T-cell (primary cell): ENCODE measurements around the gene PRELID3B. TPM values are rescaled to one million over a fixed set of nuclear protein-coding genes. Genes with fewer than 3 reads are reported as not detected.

Experiments used
- ATAC-seq, 4 experiments: fragments of 200-7000 bp in 3 of 4; fragments of 150-1000 bp in 1 of 4; cut with Tn5 transposase; replicated peaks in 1 of 4; 1 replicate in 3 of 4; 2 replicates in 1 of 4; pipeline ENCODE4 v1.10.0; 2021; ENCODE audit warnings: moderate library complexity in 3 of 4, mild to moderate bottlenecking in 2 of 4, moderate number of reproducible peaks in 1 of 4
- CTCF ChIA-PET, 2 donors: fragments of 300-600 bp; sonication (Branson Sonifier 250); formaldehyde crosslinking; loops; one replicate each; lab custom pipeline; 2022; ENCODE audit warnings: antibody characterized with exemption in 2 of 2; lab: Charles Lee
- POLR2A ChIA-PET, 2 donors: fragments of 300-600 bp; sonication (Branson Sonifier 250); formaldehyde crosslinking; loops; one replicate each; lab custom pipeline; 2022; ENCODE audit warnings: antibody characterized with exemption in 2 of 2; lab: Charles Lee
- DNase-seq, 35 experiments: peaks; one replicate each; pipeline versions ENCODE4 v3.0.0 to v3.0.0-alpha.2; 2013 to 2023
- H3K27ac ChIP-seq: one replicate; pipeline ENCODE4 v1.5.1; 2013; ENCODE audit warnings: low read length
- H3K27me3 ChIP-seq, 2 experiments: replicated peaks in 1 of 2; 1 replicate in 1 of 2; 2 replicates in 1 of 2; pipeline versions ENCODE4 v1.6.1 to v1.7.0; 2013; ENCODE audit warnings: low read length in 1 of 2, mixed read lengths in 1 of 2; ENCODE audit not compliant: control insufficient read depth in 2 of 2, insufficient read depth in 2 of 2; ENCODE audit errors: extremely low read depth in 1 of 2
- H3K36me3 ChIP-seq, 2 donors: 1 replicate in 1 of 2; 2 replicates in 1 of 2; pipeline versions ENCODE4 v1.6.1 to v1.7.0; 2013; ENCODE audit warnings: low read length in 1 of 2; ENCODE audit not compliant: control insufficient read depth in 2 of 2, insufficient read depth in 1 of 2; ENCODE audit errors: extremely low read depth in 1 of 2
- H3K4me1 ChIP-seq, 2 experiments: 1 replicate in 1 of 2; 2 replicates in 1 of 2; pipeline versions ENCODE4 v1.6.1 to v1.7.0; 2013; ENCODE audit warnings: low read length in 2 of 2, mixed read lengths in 1 of 2; ENCODE audit not compliant: insufficient read depth in 2 of 2, control insufficient read depth in 1 of 2; ENCODE audit errors: extremely low read depth in 1 of 2
- H3K4me3 ChIP-seq, 2 donors: 1 replicate in 1 of 2; 2 replicates in 1 of 2; pipeline versions ENCODE4 v1.5.1 to v1.7.0; 2013; ENCODE audit warnings: mild to moderate bottlenecking in 2 of 2, low read length in 1 of 2, moderate library complexity in 1 of 2; ENCODE audit not compliant: control insufficient read depth in 1 of 2; ENCODE audit errors: extremely low read depth in 1 of 2
- H3K9me3 ChIP-seq: 2 replicates; pipeline ENCODE4 v1.7.0; 2013
- H3K27ac Mint-ChIP-seq, 2 donors: one replicate each; pipeline ENCODE4 v1.8.0; 2020 to 2021; ENCODE audit warnings: mild to moderate bottlenecking in 2 of 2, mixed read lengths in 2 of 2
- H3K27me3 Mint-ChIP-seq, 2 donors: one replicate each; pipeline ENCODE4 v1.8.0; 2021 to 2022; ENCODE audit warnings: mixed read lengths in 2 of 2
- H3K36me3 Mint-ChIP-seq: one replicate; pipeline ENCODE4 v1.8.0; 2021; ENCODE audit warnings: mixed read lengths
- H3K4me1 Mint-ChIP-seq, 3 donors: one replicate each; pipeline ENCODE4 v1.8.0; 2020 to 2022; ENCODE audit warnings: mixed read lengths in 3 of 3, mild to moderate bottlenecking in 1 of 3
- H3K4me3 Mint-ChIP-seq, 3 donors: one replicate each; pipeline ENCODE4 v1.8.0; 2020 to 2022; ENCODE audit warnings: mild to moderate bottlenecking in 3 of 3, mixed read lengths in 3 of 3, moderate library complexity in 3 of 3
- H3K9me3 Mint-ChIP-seq, 3 donors: one replicate each; pipeline ENCODE4 v1.8.0; 2020 to 2022; ENCODE audit warnings: mixed read lengths in 3 of 3
- WGBS: methylation state at CpG from one replicate; pipeline ENCODE4 v1.1.5; 2013; ENCODE audit warnings: missing lambda C conversion rate; ENCODE audit not compliant: insufficient coverage; 5-methylcytosine and 5-hydroxymethylcytosine counted together
- total RNA-seq, 35 experiments: library from RNA in 6 of 35; stranded (reverse) in 6 of 35; fragments of 120-200 nt in 1 of 35; gene quantifications; one replicate each; pipeline versions ENCODE4 v1.2.1 to v1.2.4 and lab custom pipeline; 2013 to 2026

The PRELID3B gene
- total RNA-seq = 10 to 100 TPM; 41.4 to 49.0 (median 43.6) TPM
- 57.7 TPM for total RNA-seq (2013)
- 55.2 to 323 (median 98.1) reads per million in 29 experiments for total RNA-seq (lab: John Stamatoyannopoulos, UW)

GRCh38 chr20:59042151-59042795, at the start of gene PRELID3B:
Gene PRELID3B (minus strand): TSS chr20:59042786. CDS start chr20:59042730, 56 bp downstream.
- 6% methylated on average over 50 of the region's 50 CpGs for WGBS
- H3K4me1 ChIP-seq = peaks cover 27 to 33% of the 10 kb centered on the region in 2 experiments
- H3K36me3 Mint-ChIP-seq = peaks cover 17% of the 10 kb centered on the region
- ATAC-seq (peak; percentile 10 to 33 (median 21)), DNase-seq (peak in 4 of 35 experiments; percentile 3 to 47 (median 28))
- no peaks in the 10 kb centered on the region for H3K27me3 Mint-ChIP-seq
- CTCF ChIA-PET = interaction anchor here in 1 of 2 donors (0.5 to 3.2 kb wide), 2 partner anchors 10 to 804 kb away, joined by 4 to 12 read pairs; partner anchors contain the start of gene ATP5F1E
- POLR2A ChIA-PET = interaction anchor here in 1 of 2 donors (0.8 to 3.3 kb wide), 2 partner anchors 11 to 390 kb away, joined by 3 to 31 read pairs; partner anchors contain the start of gene ATP5F1E
- peak within 1 kb of the TSS; percentile 77 to 87 for H3K4me3 ChIP-seq
- peaks cover 47 to 60% (median 47%) of the 10 kb centered on the region in 3 donors for H3K4me1 Mint-ChIP-seq
- peaks cover 0 to 10% of the 10 kb centered on the region in 2 donors for H3K36me3 ChIP-seq
- H3K27ac ChIP-seq = peak within 1 kb of the TSS; percentile 84
- no peaks in the 10 kb centered on the region for H3K27me3 ChIP-seq
- H3K9me3 Mint-ChIP-seq = no peaks in the 10 kb centered on the region
- no peaks in the 10 kb centered on the region for H3K9me3 ChIP-seq
- H3K27ac Mint-ChIP-seq = peak within 1 kb of the TSS; percentile 86 to 88
- H3K4me3 Mint-ChIP-seq = peak within 1 kb of the TSS; percentile 69 to 90 (median 86)

- no peaks in the 10 kb centered on the region for H3K9me3 Mint-ChIP-seq
- Histone ChIP-seq H3K9me3 (no peaks in the 10 kb centered on the region), H3K4me3 (no peak overlapping the region), H3K27ac (no peak overlapping the region), H3K27me3 (peaks cover 0 to 6% of the 10 kb centered on the region in 2 experiments), H3K36me3 (no peaks in the 10 kb centered on the region), H3K4me1 (no peaks in the 10 kb centered on the region)
- ChIA-PET POLR2A (interaction anchor here (0.6 to 1.0 kb wide), 9 partner anchors 42 to 302 kb away, joined by 3 to 11 read pairs (median 3); partner anchors contain the start of gene ZNF831 (in 1 of the 2)), CTCF (interaction anchor here (0.5 to 3.3 kb wide), 32 partner anchors 9 to 218 kb away, joined by 3 to 92 read pairs (median 4); partner anchors contain the start of genes ATP5F1E (in 1 of the 2) and ZNF831 (in 1 of the 2))
- H3K36me3 Mint-ChIP-seq = no peaks in the 10 kb centered on the region
- H3K4me3 Mint-ChIP-seq = no peak overlapping the region
- H3K27ac Mint-ChIP-seq = peak overlapping the region in 1 of 2 donors; percentile 31
- H3K4me1 Mint-ChIP-seq = peaks cover 0 to 8% (median 4%) of the 10 kb centered on the region in 3 donors
- WGBS = 0% methylated on average over 2 of the region's 5 CpGs
- peak; percentile 77 to 92 (median 80) for ATAC-seq
- peaks cover 0 to 1% of the 10 kb centered on the region in 2 donors for H3K27me3 Mint-ChIP-seq
- DNase-seq = peak; percentile 58 to 91 (median 81)
Observed at GRCh38 chr20:59087829-59088433, 45.3 kb upstream of the PRELID3B start.

GRCh38 chr20:59086923-59087322, 44.3 kb upstream of the PRELID3B start:
- H3K27ac Mint-ChIP-seq = no peak overlapping the region

GRCh38 chr20:59084041-59084850, 41.7 kb upstream of the PRELID3B start:
- Mint-ChIP-seq H3K36me3 (no peaks in the 10 kb centered on the region), H3K4me1 (peaks cover 0 to 8% (median 4%) of the 10 kb centered on the region in 3 donors), H3K27me3 (peaks cover 6 to 11% of the 10 kb centered on the region in 2 donors), H3K9me3 (no peaks in the 10 kb centered on the region), H3K27ac (no peak overlapping the region), H3K4me3 (no peak overlapping the region)
- DNase-seq (no peak), ATAC-seq (no peak)
- ChIA-PET POLR2A (interaction anchor here in 1 of 2 donors (0.7 kb wide), 1 partner anchor 173 kb away, joined by 3 read pairs; no protein-coding TSS in a partner anchor), CTCF (interaction anchor here (0.6 to 1.0 kb wide), 3 partner anchors 90 to 123 kb away, joined by 3 read pairs; no protein-coding TSS in a partner anchor)
- WGBS = 94% methylated on average over 6 of the region's 9 CpGs
- H3K27ac ChIP-seq = no peak overlapping the region
- no peaks in the 10 kb centered on the region for H3K36me3 ChIP-seq
- peaks cover 0 to 8% of the 10 kb centered on the region in 2 experiments for H3K27me3 ChIP-seq
- H3K9me3 ChIP-seq = no peaks in the 10 kb centered on the region
- H3K4me1 ChIP-seq = no peaks in the 10 kb centered on the region
- no peak overlapping the region for H3K4me3 ChIP-seq

More at GRCh38 chr20:59086923-59087322, 44.3 kb upstream of the PRELID3B start:
- H3K27me3 ChIP-seq = peaks cover 0 to 6% of the 10 kb centered on the region in 2 experiments
- DNase-seq (no peak), ATAC-seq (no peak)
- ChIA-PET POLR2A (no interaction called here), CTCF (interaction anchor here (1.4 to 3.3 kb wide), 12 partner anchors 16 to 135 kb away, joined by 4 to 92 read pairs (median 9); partner anchors contain the start of gene ZNF831 (in 1 of the 2))
- Mint-ChIP-seq H3K4me1 (peaks cover 0 to 8% (median 4%) of the 10 kb centered on the region in 3 donors), H3K27me3 (peaks cover 0 to 1% of the 10 kb centered on the region in 2 donors), H3K36me3 (no peaks in the 10 kb centered on the region), H3K9me3 (no peaks in the 10 kb centered on the region), H3K4me3 (no peak overlapping the region)
- no peaks in the 10 kb centered on the region for H3K4me1 ChIP-seq
- WGBS = 87% methylated on average over 3 of the region's 5 CpGs
- H3K27ac ChIP-seq = no peak overlapping the region
- no peaks in the 10 kb centered on the region for H3K9me3 ChIP-seq
- H3K36me3 ChIP-seq = no peaks in the 10 kb centered on the region
- no peak overlapping the region for H3K4me3 ChIP-seq

GRCh38 chr20:59082981-59083380, 40.4 kb upstream of the PRELID3B start:
- no peak overlapping the region for H3K27ac ChIP-seq
- Mint-ChIP-seq H3K4me3 (no peak overlapping the region), H3K36me3 (no peaks in the 10 kb centered on the region), H3K27ac (no peak overlapping the region), H3K27me3 (peaks cover 11 to 13% of the 10 kb centered on the region in 2 donors), H3K4me1 (peaks cover 0 to 4% (median 2%) of the 10 kb centered on the region in 3 donors), H3K9me3 (no peaks in the 10 kb centered on the region)
- H3K27me3 ChIP-seq = peaks cover 0 to 9% of the 10 kb centered on the region in 2 experiments
- no peak for DNase-seq
- H3K4me1 ChIP-seq = no peaks in the 10 kb centered on the region
- CTCF ChIA-PET = interaction anchor here (0.8 to 1.3 kb wide), 8 partner anchors 9 to 143 kb away, joined by 3 to 5 read pairs (median 4); partner anchors contain the start of gene ATP5F1E (in 1 of the 2)
- H3K4me3 ChIP-seq = no peak overlapping the region
- WGBS = 60% methylated on average over 1 of the region's 1 CpG
- no peaks in the 10 kb centered on the region for H3K9me3 ChIP-seq
- no peaks in the 10 kb centered on the region for H3K36me3 ChIP-seq
- no peak for ATAC-seq
- POLR2A ChIA-PET = interaction anchor here in 1 of 2 donors (1.0 kb wide), 1 partner anchor 130 kb away, joined by 4 read pairs; no protein-coding TSS in a partner anchor
